GM12865 (cell line): ENCODE measurements around the gene AKR7A2.

ENCODE experiments used
- DNase-seq: peaks from one replicate; pipeline ENCODE4 v3.0.0; 2010; ENCODE audit warnings: low read depth
- H3K4me3 ChIP-seq: 2 replicates; pipeline ENCODE4 v1.5.1; 2011; ENCODE audit warnings: mild to moderate bottlenecking, low read depth, low read length, control low read depth
- CTCF ChIP-seq: IDR thresholded peaks from 2 replicates; pipeline ENCODE4 v1.5.1; 2011; ENCODE audit warnings: low read length, control low read depth, low read depth, inconsistent platforms; ENCODE audit not compliant: insufficient read depth; ENCODE audit errors: missing control alignments

The AKR7A2 gene

DNA sequence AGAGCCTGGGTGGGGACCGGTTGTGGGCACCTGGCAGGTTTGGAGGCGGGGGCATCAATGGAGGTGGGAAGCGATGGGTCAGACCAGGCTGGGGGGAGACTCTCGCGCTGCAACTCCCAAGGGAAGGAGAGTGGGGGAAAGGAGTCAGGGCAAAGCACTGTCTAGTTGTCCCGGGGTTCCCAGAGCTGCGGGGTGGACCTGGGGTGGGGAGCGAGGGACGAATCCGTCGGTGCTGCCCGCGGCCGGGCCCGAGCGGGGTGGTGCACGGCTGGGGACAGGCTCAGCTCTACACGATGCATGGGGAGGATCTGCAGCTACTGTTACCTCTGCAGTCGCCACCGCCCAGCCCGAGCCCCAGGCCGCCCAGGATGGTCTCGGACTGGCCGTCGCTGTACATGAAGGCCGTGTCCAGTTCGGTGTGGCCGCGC, 427 bp downstream of the AKR7A2 start:
- peak overlapping the region; percentile 80 for H3K4me3 ChIP-seq
- TF ChIP-seq CTCF, result no peak
- DNase-seq, result no peak

GRCh38 chr1:19310720-19311502, 1.0 kb downstream of the AKR7A2 start:
- peak overlapping the region; percentile 80 for H3K4me3 ChIP-seq
- DNase-seq, result no peak
- TF ChIP-seq CTCF, result no peak

DNA sequence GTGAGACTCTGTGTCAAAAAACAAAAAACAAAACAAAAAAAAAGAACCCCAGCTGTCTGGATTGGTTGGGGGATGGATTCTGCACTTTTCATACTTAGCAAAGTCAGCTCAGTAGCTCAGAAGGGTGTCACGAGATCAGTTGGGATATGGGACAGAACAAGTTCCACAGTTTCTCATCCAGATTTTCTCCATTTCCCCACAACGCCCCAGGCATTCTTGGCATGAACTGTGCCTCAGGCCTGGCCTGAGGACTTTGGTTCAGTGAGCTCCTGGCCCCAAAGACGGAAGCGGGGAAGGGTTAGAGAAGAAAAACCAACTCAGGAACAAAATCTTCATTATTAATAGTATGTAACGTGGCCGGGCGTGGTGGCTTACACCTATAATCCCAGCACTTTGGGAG, 1.9 kb downstream of the AKR7A2 start:
- TF ChIP-seq CTCF, result no peak
- no peak for DNase-seq

DNA sequence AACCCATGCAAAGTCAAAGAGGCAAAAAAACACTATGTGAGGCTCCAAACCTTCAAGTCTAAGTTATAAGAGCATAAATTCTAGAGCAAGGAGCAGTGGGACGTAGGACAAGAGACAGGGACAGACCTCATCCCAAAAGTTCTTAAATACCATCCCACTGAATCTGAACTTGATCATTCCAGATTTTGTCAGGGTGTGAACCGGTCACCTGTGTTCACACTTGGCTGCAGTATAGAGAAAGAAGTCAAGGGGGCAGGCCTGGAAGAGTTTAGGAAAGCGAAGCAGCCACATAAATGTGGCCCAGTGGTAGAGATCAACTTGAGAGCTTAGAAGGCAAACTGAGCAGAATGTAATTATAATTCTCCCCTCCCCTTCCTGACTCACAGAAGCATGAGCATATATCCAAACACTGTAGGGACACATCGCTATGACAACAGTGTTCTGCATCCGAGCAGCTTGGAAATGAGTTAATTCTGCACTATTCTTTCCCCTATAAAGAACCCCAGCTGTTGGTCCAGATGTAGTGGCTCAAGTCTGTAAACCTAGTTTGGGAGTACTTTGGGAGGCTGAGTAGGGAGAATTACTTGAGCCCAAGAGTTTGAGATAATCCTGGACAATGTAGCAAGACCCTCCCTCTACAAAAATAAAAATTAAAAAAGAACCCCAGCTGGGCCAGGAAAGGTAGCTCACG, 2.7 kb downstream of the AKR7A2 start:
- no peak for DNase-seq
- no peak overlapping the region for H3K4me3 ChIP-seq
- no peak for TF ChIP-seq CTCF

More for the DNA sequence above, 1.9 kb downstream of the AKR7A2 start:
- no peak overlapping the region for H3K4me3 ChIP-seq

DNA sequence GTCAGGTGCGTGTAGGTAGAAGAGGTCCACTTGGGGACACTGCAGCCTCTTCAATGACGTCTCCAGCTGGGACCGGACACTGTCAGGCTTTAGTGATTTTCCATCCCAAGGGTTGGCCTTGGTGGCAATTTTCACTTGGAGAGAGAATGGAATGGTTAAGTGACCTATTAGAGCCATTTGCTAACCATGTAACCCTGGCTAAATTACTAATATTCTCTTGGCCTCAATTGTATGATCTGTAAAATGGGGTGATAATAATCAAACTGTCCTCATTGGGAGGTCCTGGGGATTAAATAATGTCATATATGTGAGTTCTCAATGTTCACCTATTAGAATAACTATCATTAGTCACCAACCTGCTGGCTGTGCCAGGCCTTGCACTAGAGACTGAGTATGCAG, 3.4 kb downstream of the AKR7A2 start:
- no peak overlapping the region for H3K4me3 ChIP-seq
- no peak for DNase-seq
- TF ChIP-seq CTCF, result no peak

- TF ChIP-seq CTCF, result no peak
- DNase-seq, result no peak
- no peak overlapping the region for H3K4me3 ChIP-seq
These were observed 4.0 kb downstream of the AKR7A2 start for GRCh38 chr1:19307794-19308508.
